Renal cortex interstitium (tissue), 11 donors: ENCODE measurements around the gene ASB8. TPM values are rescaled to one million over a fixed set of nuclear protein-coding genes. Genes with fewer than 3 reads are reported as not detected.
A peak's percentile ranks its signal among the peaks of the same experiment; 100 is the strongest.
"Not testable (repeated sequence)": the region's sequence is repeated elsewhere in the genome, so short reads cannot be mapped to it uniquely, and the experiment has no call there.

Experiments
- DNase-seq, 11 donors: peaks; one replicate each; pipeline ENCODE4 v3.0.0-alpha.2; 2013; ENCODE audit warnings: low read depth in 9 of 11, low spot score in 4 of 11; ENCODE audit errors: extremely low read depth in 1 of 11
- polyA plus RNA-seq, 3 donors: library from polyadenylated mRNA; unstranded; fragments of 120-200 nt; gene quantifications; one replicate each; pipeline ENCODE4 v1.2.1, GENCODE V29; 2013; ENCODE audit not compliant: insufficient read length in 3 of 3

ASB8 gene
- polyA plus RNA-seq, 3 donors = 35.6 to 40.2 (median 39.0) TPM

GRCh38 chr12:48160046-48160445 is 2.7 kb upstream of the ASB8 start:
- DNase-seq = no peak

- no peak for DNase-seq
Observed at GRCh38 chr12:48157889-48158370, 615 bp upstream of the ASB8 start.

DNA sequence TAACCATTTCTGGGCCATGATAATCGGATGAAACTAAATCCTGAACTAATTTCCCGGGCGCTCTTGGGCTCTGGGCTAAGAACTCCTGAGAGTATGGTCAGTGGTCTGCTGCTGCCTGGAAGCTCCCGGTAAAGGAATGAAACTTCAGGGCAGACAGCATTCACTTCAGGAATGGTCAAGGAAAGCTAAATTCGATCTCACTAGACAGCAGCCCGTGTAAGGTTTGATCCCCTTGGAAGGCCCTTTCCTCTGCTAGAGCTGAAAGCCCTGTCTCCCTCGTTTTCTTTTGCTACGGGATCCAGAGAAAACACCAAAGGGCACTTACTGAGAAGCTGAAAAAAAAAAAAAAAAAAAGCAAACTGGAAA is 680 bp downstream of the ASB8 start:
- peak in 1 of 11 donors; percentile 15 for DNase-seq

DNA sequence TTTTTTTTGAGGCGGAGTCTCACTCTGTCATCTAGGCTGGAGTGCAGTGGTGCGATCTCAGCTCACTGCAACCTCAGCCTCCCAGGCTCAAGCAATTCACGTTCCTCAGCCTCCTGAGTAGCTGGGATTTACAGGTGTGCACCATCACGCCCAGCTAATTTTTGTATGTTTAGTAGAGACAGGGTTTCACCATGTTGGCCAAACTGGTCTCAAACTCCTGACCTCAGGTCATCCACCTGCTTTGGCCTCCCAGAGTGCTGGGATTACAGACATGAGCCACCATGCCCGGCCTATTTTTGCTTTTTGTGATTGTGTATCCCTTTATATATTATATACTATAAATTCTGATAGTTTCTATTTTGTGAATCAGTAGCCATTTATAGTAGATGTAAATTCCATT is 1.5 kb downstream of the ASB8 start:
- DNase-seq = not testable (repeated sequence)

- no peak for DNase-seq
Observed at GRCh38 chr12:48151103-48151771, 6.1 kb downstream of the ASB8 start.

DNA sequence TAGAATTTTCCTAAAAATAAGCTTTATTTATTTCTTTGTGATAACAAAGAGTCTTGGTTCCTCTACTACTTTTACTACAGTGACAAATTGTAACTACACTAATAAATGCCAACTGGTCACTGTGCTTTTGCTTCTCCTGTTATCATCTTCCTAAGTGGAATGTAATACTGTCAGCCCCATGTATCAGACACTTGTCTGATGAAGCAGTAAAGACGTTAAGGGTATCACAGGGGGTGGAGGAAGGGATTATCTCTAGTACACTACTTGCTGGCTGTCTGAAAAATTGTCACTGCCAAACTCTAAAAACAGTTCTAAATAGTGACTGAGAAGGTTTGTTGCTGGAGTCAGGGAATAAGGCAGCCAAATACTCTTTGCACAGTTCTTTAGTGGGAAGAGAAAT is 11.3 kb downstream of the ASB8 start:
- DNase-seq = no peak

GRCh38 chr12:48143898-48144297 is 13.4 kb downstream of the ASB8 start:
- no peak for DNase-seq

DNA sequence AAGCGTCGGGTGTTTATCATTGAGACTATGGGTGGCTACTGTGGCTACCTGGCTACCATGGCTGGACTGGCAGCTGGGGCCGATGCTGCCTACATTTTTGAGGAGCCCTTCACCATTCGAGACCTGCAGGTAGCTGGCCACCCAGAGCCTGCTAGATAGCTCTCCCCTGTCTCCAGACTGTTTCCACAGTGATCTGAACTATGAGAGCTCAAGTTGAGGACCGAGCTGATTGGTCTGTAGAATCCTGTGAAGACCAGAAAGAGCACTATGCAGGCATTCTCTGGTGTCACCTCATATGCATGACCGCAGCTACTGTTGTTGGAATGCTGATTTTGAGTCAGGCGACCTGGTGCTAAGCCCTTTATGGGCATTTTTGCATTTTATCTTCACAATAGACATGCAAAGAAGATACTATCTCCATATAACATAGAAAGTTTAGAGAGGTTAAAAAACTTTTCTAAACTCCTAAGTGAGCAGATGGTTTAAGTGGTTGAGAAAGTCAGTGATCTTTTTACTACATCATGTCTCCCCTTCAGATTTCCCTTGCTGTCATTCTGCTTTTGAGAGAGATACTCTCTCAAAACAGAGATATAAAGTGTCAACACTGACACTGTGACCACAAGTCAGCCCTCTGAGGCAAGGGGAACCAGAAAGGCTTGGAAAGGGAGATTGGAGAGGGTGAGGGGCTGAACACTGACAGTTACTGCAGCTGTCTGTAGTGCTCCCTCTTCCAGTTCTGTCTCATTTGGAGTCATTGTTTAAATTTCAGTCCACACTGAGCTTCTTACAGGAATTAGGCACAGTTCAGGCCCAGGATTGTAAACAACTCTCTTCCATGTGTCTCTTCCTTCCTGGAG is 14.3 kb downstream of the ASB8 start:
- no peak for DNase-seq

- no peak for DNase-seq
Observed at GRCh38 chr12:48135027-48135426, 22.3 kb downstream of the ASB8 start.

DNA sequence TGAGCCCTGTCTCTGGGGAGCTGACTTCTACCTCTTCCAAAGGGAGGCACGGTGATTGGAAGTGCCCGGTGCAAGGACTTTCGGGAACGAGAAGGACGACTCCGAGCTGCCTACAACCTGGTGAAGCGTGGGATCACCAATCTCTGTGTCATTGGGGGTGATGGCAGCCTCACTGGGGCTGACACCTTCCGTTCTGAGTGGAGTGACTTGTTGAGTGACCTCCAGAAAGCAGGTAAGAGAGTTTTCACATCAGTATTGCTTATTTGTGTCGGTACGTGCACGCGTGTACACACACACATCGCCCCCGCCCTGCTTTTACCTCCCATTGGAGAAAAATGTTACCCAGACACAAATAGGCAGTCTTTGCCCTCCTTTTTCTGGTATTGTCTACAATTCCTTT is 24.5 kb downstream of the ASB8 start:
- no peak for DNase-seq

DNA sequence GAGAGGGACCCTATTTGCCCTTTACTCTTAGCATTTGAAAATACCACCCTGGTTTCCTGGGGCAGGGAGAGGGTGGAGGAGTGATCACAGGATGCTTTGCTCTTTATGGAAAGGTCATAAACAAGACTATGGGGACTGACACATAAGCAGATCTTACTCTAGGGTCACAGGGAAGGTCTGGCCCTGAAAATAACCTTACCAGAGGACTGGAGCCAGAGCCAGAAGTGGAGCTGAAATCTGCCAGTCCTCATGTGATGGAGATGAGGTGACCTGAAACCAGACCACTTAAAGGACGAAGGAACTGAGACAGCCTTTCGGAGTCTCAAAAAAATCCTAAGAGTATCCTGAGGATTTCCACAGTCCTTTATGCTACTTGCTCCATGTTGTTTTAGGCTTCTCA is 25.8 kb downstream of the ASB8 start:
- no peak for DNase-seq

- no peak for DNase-seq
Observed at GRCh38 chr12:48129376-48129775, 27.9 kb downstream of the ASB8 start.

DNA sequence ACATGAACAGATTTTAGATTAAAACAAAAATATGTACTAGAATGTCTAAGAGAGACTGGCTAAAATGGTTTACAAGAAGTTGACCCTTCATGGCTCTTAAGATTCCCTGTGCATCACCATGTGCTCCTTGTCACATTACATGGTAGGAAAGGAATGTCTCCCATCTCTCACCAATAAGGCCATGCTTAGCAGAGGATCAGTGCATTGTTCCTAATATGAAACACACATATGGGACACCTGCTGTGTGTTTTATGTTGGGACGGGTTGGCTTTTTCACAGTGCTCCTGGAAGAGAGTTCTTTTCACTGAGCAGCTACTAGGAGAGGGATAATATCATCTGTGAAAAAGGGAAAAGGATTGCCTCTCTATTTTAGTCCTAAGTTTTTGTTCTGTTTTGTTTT is 28.5 kb downstream of the ASB8 start:
- DNase-seq = no peak

GRCh38 chr12:48126953-48127630 is 30.2 kb downstream of the ASB8 start:
- DNase-seq = no peak

DNA sequence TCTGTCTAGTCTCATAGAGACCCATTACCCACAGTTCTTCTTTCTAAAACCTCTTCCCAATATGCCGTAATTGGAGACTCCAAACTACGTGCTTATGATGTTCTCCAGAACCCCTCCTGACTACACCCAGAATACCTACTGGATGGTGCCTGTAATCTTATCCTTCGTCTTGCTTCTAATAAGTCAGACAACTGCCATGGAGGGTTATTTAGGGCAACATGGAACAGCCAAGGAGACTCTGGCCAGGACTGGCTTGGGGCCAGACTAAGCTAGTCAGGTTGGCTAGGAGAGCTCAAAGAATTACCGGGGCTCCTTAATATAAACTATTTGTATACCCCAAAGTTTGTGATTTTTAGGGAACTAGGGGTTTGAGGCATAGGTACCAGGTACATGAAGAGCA is 31.3 kb downstream of the ASB8 start:
- no peak for DNase-seq

DNA sequence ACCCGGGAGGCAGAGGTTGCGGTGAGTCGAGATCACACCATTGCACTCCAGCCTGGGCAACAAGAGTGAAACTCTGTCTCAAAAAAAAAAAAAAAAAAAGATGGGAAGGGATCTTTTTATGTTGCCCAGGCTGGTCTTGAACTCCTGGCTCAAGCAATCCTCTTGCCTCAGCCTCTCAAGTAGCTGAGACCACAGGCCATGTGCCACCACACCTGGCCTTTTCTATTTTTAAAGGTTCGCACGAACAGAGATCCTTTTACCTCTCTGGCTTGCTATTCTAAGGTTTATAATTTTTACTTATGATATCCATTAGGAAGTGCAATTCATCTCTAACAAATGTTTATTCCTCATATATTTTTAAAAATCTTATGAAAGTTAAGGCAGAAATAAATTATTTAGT is 31.8 kb downstream of the ASB8 start:
- not testable (repeated sequence) for DNase-seq

DNA sequence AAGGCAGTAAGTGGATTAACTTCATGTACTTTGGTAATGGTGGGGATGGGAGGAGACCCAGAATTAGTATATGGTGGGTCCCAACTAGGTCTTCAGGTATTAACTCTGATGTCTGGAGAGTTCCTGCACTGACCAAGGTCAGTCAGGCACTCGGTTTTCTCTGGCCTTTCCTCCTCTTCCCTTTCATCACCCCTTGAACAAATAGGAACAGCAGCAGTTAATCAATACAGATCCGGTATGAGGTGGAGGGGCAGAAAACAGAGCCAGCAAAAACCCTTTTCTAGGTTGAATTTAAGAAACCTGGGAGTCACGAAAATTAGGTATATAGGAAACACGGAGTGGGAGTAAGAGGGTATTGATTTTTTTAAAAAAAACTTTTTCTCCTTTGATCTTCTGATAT is 34.1 kb downstream of the ASB8 start:
- no peak for DNase-seq

DNA sequence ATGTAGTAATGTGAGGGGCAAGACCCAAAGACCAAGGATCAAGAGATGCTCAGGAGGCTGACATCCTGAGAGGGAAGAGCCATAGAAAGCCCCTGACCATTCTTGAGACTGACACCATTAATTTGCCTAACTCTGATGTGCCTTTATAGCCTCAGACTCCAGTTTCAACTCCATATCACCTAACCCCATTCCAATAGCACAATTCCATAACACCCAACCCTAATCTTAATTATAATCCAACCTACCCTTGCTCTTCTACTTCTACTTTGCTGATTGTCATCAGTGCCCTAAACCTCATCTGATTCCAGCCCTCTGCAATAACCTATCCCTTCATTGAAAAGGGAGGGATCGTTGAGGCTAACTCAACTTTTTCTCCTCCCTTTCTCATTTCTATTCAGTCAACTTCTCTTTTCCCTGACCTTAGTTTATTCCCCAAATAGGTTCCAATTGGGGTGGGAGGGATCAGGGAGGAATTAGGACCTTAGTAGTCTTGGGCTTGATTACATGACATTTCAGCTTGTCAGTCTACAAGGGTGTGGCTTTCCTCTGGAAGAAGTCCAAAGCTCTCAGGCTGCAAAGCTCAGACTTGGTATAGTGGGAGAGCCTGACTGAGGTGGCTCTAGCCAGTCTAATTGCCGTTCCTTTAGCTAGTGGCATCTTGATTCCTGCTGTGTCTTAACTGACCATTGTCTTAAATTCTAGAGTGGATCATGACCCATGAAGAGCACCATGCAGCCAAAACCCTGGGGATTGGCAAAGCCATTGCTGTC is 35.1 kb downstream of the ASB8 start:
- DNase-seq = no peak

DNA sequence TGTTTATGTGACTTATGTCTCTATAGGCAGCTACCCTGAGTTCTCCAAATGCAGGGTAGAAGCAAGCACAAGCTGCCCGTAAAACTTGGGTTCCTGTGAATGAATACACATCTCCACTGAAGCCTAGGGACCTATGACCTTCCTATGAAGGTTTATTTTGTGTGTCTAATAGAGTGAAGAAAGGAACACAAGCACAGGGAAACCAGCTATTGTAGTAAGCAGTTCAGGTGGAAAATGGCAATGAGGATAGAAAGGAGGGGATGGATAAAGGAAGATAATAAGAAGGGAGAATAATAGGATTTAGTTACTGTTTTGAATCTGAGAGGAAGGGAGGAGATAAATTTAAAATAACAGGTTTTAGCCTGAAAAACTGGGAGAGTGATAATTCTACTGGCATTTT is 35.8 kb downstream of the ASB8 start:
- DNase-seq = no peak
